Uterus (tissue), 2 donors: ENCODE results near the gene SMIM20.

ENCODE experiments used
- POLR2A ChIP-seq, 2 donors: fragments of 450-650 bp; IDR thresholded peaks; one replicate each; pipeline ENCODE4 v1.6.1; 2016; ENCODE audit warnings: antibody characterized with exemption in 2 of 2, mild to moderate bottlenecking in 1 of 2, moderate library complexity in 1 of 2
- TF ChIP-seq, protein P1 (sequence below), 4 experiments: fragments of 200-600 bp in 2 of 4; fragments of 450-650 bp in 2 of 4; sonication (generic) in 2 of 4; IDR thresholded peaks; one replicate each; pipeline ENCODE4 v1.5.1; 2016 to 2019; ENCODE audit warnings: antibody characterized with exemption in 4 of 4, mild to moderate bottlenecking in 2 of 4, moderate library complexity in 1 of 4

DNA sequence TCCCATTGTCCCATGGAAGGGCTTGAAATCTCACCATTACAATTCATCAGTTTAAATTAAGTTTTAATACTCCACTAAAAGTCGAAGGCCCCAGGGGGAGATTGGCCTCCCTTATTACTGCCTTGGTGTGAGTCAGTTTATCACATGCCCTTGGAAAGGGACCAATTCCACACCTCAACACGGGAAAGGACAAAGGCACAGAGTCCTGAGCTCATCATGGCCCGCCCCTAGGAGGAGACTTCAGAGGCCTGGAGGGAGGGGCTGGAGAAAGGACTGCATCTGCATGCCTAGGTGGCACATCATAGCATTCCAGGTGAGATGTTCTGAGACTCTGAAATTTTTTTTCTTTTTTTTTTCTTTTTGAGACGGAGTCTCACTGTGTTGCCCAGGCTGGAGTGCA lies 48.4 kb upstream of the SMIM20 start:
- TF ChIP-seq, protein P1, sequence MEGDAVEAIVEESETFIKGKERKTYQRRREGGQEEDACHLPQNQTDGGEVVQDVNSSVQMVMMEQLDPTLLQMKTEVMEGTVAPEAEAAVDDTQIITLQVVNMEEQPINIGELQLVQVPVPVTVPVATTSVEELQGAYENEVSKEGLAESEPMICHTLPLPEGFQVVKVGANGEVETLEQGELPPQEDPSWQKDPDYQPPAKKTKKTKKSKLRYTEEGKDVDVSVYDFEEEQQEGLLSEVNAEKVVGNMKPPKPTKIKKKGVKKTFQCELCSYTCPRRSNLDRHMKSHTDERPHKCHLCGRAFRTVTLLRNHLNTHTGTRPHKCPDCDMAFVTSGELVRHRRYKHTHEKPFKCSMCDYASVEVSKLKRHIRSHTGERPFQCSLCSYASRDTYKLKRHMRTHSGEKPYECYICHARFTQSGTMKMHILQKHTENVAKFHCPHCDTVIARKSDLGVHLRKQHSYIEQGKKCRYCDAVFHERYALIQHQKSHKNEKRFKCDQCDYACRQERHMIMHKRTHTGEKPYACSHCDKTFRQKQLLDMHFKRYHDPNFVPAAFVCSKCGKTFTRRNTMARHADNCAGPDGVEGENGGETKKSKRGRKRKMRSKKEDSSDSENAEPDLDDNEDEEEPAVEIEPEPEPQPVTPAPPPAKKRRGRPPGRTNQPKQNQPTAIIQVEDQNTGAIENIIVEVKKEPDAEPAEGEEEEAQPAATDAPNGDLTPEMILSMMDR (IDR thresholded peaks at IDR 0.05): no peak
- TF ChIP-seq POLR2A (IDR thresholded peaks at IDR 0.05): no peak
